IMR-90 (cell line): ENCODE data around the gene FCMR.

Experiments used
- CTCF ChIP-seq: conservative IDR thresholded peaks from 2 replicates; pipeline ENCODE4 v1.5.1; 2012; ENCODE audit warnings: mild to moderate bottlenecking, low read depth, low read length, improper control_type of control experiment
- FOS ChIP-seq: fragments of 150-350 bp; IDR thresholded peaks from 2 replicates; pipeline ENCODE4 v1.6.1; 2016; ENCODE audit warnings: low read depth, low read length
- POLR2A ChIP-seq: IDR thresholded peaks from 2 replicates; pipeline ENCODE4 v1.6.1; 2012; ENCODE audit warnings: mild to moderate bottlenecking, low read depth, low read length
- RAD21 ChIP-seq: IDR thresholded peaks from 2 replicates; pipeline ENCODE4 v1.6.1; 2012; ENCODE audit warnings: low read length, improper control_type of control experiment
- RCOR1 ChIP-seq: IDR thresholded peaks from 2 replicates; pipeline ENCODE4 v1.6.1; 2012; ENCODE audit warnings: mild to moderate bottlenecking, low read length, improper control_type of control experiment; ENCODE audit not compliant: insufficient replicate concordance

- TF ChIP-seq POLR2A = no peak
- TF ChIP-seq CTCF = no peak
- no peak for TF ChIP-seq FOS
- TF ChIP-seq RAD21 = no peak
- no peak for TF ChIP-seq RCOR1
Observed at GRCh38 chr1:206970446-206970845, 48.7 kb upstream of the FCMR start, which contains the start of gene FCAMR.
